Activated T-helper 1 cell treated with anti-CD3 and anti-CD28 coated beads, Interleukin-12 subunit alpha, Interleukin-12 subunit beta, Interleukin-2, Interleukin-4 antibody, amounts not matched to agents 30 ng/mL and 10 ng/mL and 1 ng/mL, durations not matched to agents 14 hours and 24 hours and 36 hours (primary cell): ENCODE measurements around the gene GALNT7. TPM values are rescaled to one million over a fixed set of nuclear protein-coding genes. Genes with fewer than 3 reads are reported as not detected.

Experiments
- DNase-seq: peaks from one replicate; pipeline ENCODE4 v3.0.0; 2021; ENCODE audit warnings: low spot score
- H3K27ac Mint-ChIP-seq: one replicate; pipeline ENCODE4 v1.8.0; 2021; ENCODE audit warnings: mild to moderate bottlenecking, mixed read lengths
- H3K27me3 Mint-ChIP-seq: one replicate; pipeline ENCODE4 v1.8.0; 2022; ENCODE audit warnings: mild to moderate bottlenecking, moderate library complexity, mixed read lengths; ENCODE audit not compliant: insufficient read depth
- H3K36me3 Mint-ChIP-seq: one replicate; pipeline ENCODE4 v1.8.0; 2021; ENCODE audit warnings: low read depth, mixed read lengths
- H3K4me1 Mint-ChIP-seq: one replicate; pipeline ENCODE4 v1.8.0; 2021; ENCODE audit warnings: low read depth, mixed read lengths
- H3K4me3 Mint-ChIP-seq: one replicate; pipeline ENCODE4 v1.8.0; 2021; ENCODE audit warnings: mild to moderate bottlenecking, moderate library complexity, mixed read lengths
- H3K9me3 Mint-ChIP-seq: one replicate; pipeline ENCODE4 v1.8.0; 2021; ENCODE audit warnings: mixed read lengths
- intact Hi-C: fragments of 100-400 bp; cut with micrococcal nuclease; formaldehyde crosslinking; loops from one replicate; pipeline ENCODE4 v1.15.1; 2024
- total RNA-seq: library from RNA; stranded (reverse); gene quantifications from 2 replicates; pipeline ENCODE4 v1.2.3, GENCODE V29; 2022

The GALNT7 gene
- total RNA-seq, 1 donor from 2014 or later, result 30.5 TPM

GRCh38 chr4:173337463-173337862 lies 168.9 kb downstream of the GALNT7 start:
- Mint-ChIP-seq H3K9me3 (no peaks in the 10 kb centered on the region), H3K27ac (no peak overlapping the region), H3K4me3 (no peak overlapping the region), H3K4me1 (peaks cover 40% of the 10 kb centered on the region), H3K27me3 (peaks cover 11% of the 10 kb centered on the region), H3K36me3 (peaks cover 18% of the 10 kb centered on the region)
- intact Hi-C loops, result no loop called here
- no peak for DNase-seq

DNA sequence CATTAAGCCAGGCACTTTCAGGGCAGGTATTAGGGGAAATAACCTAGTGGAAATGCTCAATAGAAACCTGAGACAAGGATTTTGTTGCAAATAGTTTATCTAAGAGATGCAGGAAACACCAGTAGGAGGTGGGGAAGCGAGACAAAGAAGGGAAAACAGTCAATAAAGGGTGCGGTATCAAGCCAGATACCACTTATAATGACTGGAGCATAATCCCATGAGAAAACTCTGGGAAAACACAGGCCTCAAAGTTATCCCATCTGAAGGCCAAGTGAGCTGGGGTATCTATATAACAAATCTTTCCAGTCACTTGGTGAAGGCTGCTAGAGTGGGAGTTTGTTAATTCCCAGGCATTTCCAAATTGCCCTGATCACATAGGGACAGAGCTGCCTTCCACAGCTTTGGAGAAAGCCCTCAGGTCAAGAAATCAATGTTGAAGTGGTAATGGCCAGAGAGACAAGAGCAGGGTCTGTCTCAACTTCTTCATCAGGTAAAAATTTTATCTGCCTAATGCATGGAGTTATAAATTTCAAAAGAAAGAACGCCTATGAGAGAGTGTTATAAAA lies 175.3 kb downstream of the GALNT7 start:
- no peaks in the 10 kb centered on the region for H3K9me3 Mint-ChIP-seq
- no peaks in the 10 kb centered on the region for H3K36me3 Mint-ChIP-seq
- no peak for DNase-seq
- H3K27me3 Mint-ChIP-seq, result peaks cover 27% of the 10 kb centered on the region
- no peak overlapping the region for H3K27ac Mint-ChIP-seq
- intact Hi-C loops, result no loop called here
- peaks cover 9% of the 10 kb centered on the region for H3K4me1 Mint-ChIP-seq
- H3K4me3 Mint-ChIP-seq, result no peak overlapping the region

GRCh38 chr4:173345648-173346047 lies 177.0 kb downstream of the GALNT7 start:
- H3K9me3 Mint-ChIP-seq, result peaks cover 3% of the 10 kb centered on the region
- intact Hi-C loops, result no loop called here
- H3K27ac Mint-ChIP-seq, result no peak overlapping the region
- no peaks in the 10 kb centered on the region for H3K4me1 Mint-ChIP-seq
- no peak for DNase-seq
- H3K36me3 Mint-ChIP-seq, result peaks cover 3% of the 10 kb centered on the region
- peaks cover 30% of the 10 kb centered on the region for H3K27me3 Mint-ChIP-seq
- no peak overlapping the region for H3K4me3 Mint-ChIP-seq

DNA sequence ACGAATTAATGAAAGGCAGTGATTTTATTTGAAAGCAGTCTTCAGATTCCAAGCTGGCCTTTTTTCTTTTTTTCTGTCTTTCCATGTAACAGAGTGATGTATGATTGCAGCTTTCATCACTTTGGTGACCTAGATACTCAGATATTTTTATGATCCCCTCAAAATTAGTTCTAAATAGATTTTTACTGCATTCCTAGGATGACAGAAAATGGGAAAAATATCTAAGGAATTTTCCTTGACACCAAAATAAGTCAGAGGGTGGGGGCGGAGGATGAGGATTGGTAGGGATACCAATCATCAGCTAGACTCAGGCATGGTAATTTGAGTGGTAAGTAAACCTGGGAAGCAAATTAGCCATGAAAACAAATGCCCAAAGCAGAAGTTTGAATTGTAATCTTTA lies 177.5 kb downstream of the GALNT7 start:
- Mint-ChIP-seq H3K27ac (no peak overlapping the region), H3K4me3 (no peak overlapping the region), H3K36me3 (peaks cover 3% of the 10 kb centered on the region), H3K9me3 (peaks cover 4% of the 10 kb centered on the region), H3K4me1 (no peaks in the 10 kb centered on the region), H3K27me3 (peaks cover 26% of the 10 kb centered on the region)
- intact Hi-C loops, result no loop called here
- no peak for DNase-seq

GRCh38 chr4:173347467-173347866 lies 178.9 kb downstream of the GALNT7 start:
- no peak overlapping the region for H3K27ac Mint-ChIP-seq
- peaks cover 3% of the 10 kb centered on the region for H3K36me3 Mint-ChIP-seq
- no peak overlapping the region for H3K4me3 Mint-ChIP-seq
- peaks cover 24% of the 10 kb centered on the region for H3K27me3 Mint-ChIP-seq
- DNase-seq, result no peak
- intact Hi-C loops, result no loop called here
- H3K4me1 Mint-ChIP-seq, result no peaks in the 10 kb centered on the region
- H3K9me3 Mint-ChIP-seq, result peaks cover 4% of the 10 kb centered on the region

GRCh38 chr4:173357939-173358338 lies 189.3 kb downstream of the GALNT7 start:
- peaks cover 9% of the 10 kb centered on the region for H3K27me3 Mint-ChIP-seq
- no peaks in the 10 kb centered on the region for H3K9me3 Mint-ChIP-seq
- intact Hi-C loops, result no loop called here
- H3K36me3 Mint-ChIP-seq, result peaks cover 5% of the 10 kb centered on the region
- DNase-seq, result no peak
- H3K27ac Mint-ChIP-seq, result no peak overlapping the region
- H3K4me1 Mint-ChIP-seq, result no peaks in the 10 kb centered on the region
- H3K4me3 Mint-ChIP-seq, result no peak overlapping the region

DNA sequence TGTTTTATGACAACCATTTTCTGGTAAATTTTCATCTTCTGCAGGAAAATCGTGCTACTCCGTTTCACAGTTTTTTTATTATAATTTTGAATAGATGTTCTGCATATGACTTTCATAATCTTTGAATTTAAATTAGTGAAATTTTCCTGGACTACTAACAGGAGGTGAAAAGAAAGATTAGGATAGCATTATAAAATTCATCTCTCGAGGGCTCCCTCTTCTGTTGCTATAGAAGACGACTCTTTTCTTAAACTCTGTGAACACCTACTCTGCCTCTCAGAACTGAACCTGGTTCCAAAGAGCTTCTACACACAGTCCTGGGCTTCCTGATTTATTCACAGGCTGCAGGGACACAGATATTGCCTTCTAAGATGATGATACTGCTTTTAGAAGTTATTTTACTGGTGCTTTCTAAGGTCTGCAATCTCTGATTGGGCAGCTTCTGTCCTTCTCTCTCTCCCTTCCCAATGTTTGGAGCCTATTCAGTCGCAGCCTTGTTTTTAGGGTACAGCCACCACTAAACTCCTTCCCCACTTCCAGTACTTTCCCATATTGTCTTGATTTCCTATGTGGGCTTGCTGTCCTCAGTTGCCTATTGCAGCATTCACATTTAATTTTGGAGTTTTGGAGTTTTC lies 192.1 kb downstream of the GALNT7 start:
- intact Hi-C loops, result no loop called here
- H3K27me3 Mint-ChIP-seq, result no peaks in the 10 kb centered on the region

DNA sequence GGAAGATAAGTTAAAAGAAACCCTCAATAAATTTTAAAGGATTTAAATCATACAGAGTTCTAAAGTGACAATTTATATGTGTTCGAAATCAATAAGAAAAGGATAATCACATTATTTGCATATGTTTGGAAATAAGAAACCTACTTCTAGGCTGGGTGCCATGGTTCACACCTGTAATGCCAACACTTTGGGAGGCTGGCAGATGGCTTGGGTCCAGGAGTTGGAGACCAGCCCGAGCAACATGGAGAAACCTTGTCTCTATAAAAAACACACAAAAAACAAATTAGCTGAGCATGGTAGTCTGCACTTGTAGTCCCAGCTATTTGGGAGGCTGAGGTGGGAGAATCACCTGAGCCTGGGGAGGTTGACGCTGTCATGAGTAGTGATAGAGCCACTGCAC lies 194.1 kb downstream of the GALNT7 start:
- Mint-ChIP-seq H3K36me3 (peaks cover 10% of the 10 kb centered on the region), H3K9me3 (no peaks in the 10 kb centered on the region), H3K27ac (no peak overlapping the region), H3K4me1 (peaks cover 25% of the 10 kb centered on the region), H3K4me3 (no peak overlapping the region), H3K27me3 (no peaks in the 10 kb centered on the region)
- DNase-seq, result no peak
- intact Hi-C loops, result no loop called here

More for the DNA sequence above, 192.1 kb downstream of the GALNT7 start:
- Mint-ChIP-seq H3K36me3 (peaks cover 10% of the 10 kb centered on the region), H3K9me3 (no peaks in the 10 kb centered on the region), H3K4me1 (peaks cover 8% of the 10 kb centered on the region), H3K4me3 (no peak overlapping the region), H3K27ac (no peak overlapping the region)
- no peak for DNase-seq

- no peaks in the 10 kb centered on the region for H3K27me3 Mint-ChIP-seq
- H3K4me3 Mint-ChIP-seq, result no peak overlapping the region
- intact Hi-C loops, result no loop called here
- peaks cover 43% of the 10 kb centered on the region for H3K4me1 Mint-ChIP-seq
- peaks cover 9% of the 10 kb centered on the region for H3K36me3 Mint-ChIP-seq
- no peak for DNase-seq
- no peak overlapping the region for H3K27ac Mint-ChIP-seq
- no peaks in the 10 kb centered on the region for H3K9me3 Mint-ChIP-seq
Measured at GRCh38 chr4:173365359-173365996, 196.9 kb downstream of the GALNT7 start.

DNA sequence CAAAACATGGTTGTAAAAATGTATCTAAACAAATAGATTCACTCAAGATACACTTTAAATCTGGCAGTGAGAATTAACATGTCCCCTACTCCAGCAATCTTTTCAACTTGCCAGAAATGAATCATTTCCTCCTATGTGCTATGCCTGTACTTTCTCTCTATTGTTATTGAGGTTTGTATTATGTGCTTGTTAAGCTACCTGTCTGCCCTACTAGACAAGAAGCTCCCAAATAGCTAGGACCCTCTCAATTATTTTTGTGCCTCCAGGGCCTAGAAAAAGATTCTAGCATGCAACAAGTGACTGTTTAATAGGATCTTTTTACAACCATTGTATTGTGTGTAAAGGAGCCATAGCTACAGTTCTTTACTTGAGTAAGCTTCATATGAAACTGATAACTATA lies 198.7 kb downstream of the GALNT7 start:
- H3K27ac Mint-ChIP-seq, result peak overlapping the region; percentile 79

DNA sequence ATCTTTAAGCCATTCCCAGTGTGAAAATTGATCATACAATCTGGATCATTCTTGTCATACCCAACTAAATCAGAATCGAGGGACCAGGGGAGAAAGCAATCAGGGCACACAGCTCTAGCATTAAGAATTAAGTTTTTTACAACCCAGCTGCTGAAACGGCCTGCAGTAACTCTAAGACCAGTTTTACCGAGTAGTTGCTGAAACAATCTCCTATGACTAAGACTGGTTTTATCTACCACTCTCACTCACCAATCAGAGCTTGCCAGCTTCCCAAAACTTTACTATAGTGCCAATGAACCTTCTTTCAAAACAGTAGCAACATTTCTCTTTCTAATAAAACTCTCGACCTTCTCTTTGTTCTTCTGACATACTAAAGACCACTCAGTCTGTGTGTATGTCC lies 199.3 kb downstream of the GALNT7 start:
- peak overlapping the region; percentile 63 for H3K4me3 Mint-ChIP-seq
- no peak for DNase-seq
- intact Hi-C loops, result loop anchor here (1.0 kb wide), 1 partner anchor 199 kb away; no protein-coding TSS in a partner anchor
- peak overlapping the region; percentile 46 for H3K27ac Mint-ChIP-seq
- no peaks in the 10 kb centered on the region for H3K27me3 Mint-ChIP-seq
- H3K4me1 Mint-ChIP-seq, result peaks cover 56% of the 10 kb centered on the region
- peaks cover 7% of the 10 kb centered on the region for H3K36me3 Mint-ChIP-seq
- no peaks in the 10 kb centered on the region for H3K9me3 Mint-ChIP-seq

More for the DNA sequence above, 198.7 kb downstream of the GALNT7 start:
- Mint-ChIP-seq H3K4me3 (peak overlapping the region; percentile 32), H3K4me1 (peaks cover 49% of the 10 kb centered on the region), H3K36me3 (peaks cover 9% of the 10 kb centered on the region), H3K27me3 (no peaks in the 10 kb centered on the region), H3K9me3 (no peaks in the 10 kb centered on the region)
- DNase-seq, result no peak
- intact Hi-C loops, result loop anchor here (1.0 kb wide), 1 partner anchor 198 kb away; no protein-coding TSS in a partner anchor

DNA sequence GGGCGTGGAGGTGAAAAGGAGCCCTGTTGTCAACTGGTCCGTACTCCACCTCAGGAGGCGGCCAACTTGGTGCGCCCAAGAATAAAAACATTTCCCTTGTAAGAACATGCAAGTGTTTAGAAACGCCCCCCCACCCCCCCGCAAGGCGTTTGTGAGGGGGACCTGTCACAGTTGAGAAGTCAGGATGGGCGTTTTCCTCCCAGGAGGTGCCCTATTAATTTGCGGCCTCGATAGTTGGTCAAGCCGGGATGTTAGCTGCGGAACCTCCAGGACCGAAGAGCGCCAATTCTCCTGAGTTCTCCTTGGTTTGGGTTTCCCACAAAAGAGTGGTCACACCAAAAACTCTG lies 201.5 kb downstream of the GALNT7 start:
- Mint-ChIP-seq H3K4me1 (peaks cover 66% of the 10 kb centered on the region), H3K9me3 (no peaks in the 10 kb centered on the region), H3K27me3 (no peaks in the 10 kb centered on the region), H3K36me3 (peaks cover 10% of the 10 kb centered on the region), H3K27ac (peak overlapping the region; percentile 99), H3K4me3 (peak overlapping the region; percentile 100)
- intact Hi-C loops, result loop anchor here (1.0 to 5.0 kb wide), 4 partner anchors 36 to 912 kb away; partner anchors contain the start of genes CEP44, FBXO8, GALNT7 and HMGB2
- DNase-seq, result peak; percentile 22
